Middle frontal gyrus (tissue), 1 donor: ENCODE results near the gene KLHL7.
A peak's percentile ranks its signal among the peaks of the same experiment; 100 is the strongest.
"Not testable (repeated sequence)": the region's sequence is repeated elsewhere in the genome, so short reads cannot be mapped to it uniquely, and the experiment has no call there.

Source experiments
- DNase-seq: peaks from one replicate; pipeline ENCODE4 v3.0.0-alpha.2; 2015; ENCODE audit warnings: low spot score; ENCODE audit errors: extremely low spot score

Gene KLHL7

DNA sequence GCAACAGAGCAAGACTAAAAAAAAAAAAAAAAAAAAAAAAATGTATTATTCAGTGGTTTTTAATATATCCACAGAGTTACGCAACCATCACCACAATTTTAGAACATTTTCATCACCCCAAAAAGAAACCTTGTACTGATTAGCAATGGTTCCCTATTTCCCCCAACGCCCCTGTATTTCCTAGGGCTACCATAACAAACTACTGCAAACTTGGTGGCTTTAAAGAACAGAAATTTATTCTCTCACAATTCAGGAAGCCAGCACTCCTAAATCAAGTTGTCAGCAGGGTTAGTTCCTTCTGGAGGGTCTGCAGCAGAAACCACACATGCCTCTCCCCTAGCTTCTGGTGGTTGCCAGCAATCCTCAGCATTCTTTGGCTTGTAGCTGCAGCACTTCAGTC lies 70.4 kb downstream of the KLHL7 start:
- DNase-seq = no peak

- DNase-seq = peak; percentile 90
These were observed 76.3 kb downstream of the KLHL7 start, which contains the start of gene NUP42 for GRCh38 chr7:23181684-23182553. TSS of gene NUP42 (plus strand) at chr7:23182048. CDS start at chr7:23182086, 38 bp downstream.

GRCh38 chr7:23183279-23184012 lies 77.9 kb downstream of the KLHL7 start:
- no peak for DNase-seq

- no peak for DNase-seq
These were observed 78.7 kb downstream of the KLHL7 start for GRCh38 chr7:23184291-23184690.

DNA sequence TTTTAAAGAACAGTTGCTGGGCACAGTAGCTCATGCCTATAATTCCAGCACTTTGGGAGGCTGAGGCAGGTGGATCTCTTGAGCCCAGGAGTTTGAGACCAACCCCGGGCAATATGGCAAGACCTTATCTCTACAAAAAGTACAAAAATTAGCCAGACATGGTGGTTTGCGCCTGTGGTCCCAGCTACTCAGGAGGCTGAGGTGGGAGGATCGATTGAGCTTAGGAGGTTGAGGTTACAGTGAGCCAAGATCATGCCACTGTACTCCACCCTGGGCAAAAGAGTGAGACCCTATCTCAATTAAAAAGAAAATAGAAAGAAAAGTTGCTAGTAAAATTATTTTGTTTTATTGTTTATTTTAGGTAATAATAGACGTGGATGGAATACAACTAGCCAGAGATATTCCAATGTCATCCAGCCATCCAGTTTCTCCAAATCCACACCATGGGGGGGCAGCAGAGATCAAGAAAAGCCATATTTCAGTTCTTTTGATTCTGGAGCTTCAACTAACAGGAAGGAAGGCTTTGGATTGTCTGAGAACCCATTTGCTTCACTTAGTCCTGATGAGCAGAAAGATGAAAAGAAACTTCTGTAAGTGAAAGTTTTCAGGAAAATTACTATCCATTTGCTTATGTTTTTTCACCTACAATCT lies 79.2 kb downstream of the KLHL7 start:
- DNase-seq = no peak

DNA sequence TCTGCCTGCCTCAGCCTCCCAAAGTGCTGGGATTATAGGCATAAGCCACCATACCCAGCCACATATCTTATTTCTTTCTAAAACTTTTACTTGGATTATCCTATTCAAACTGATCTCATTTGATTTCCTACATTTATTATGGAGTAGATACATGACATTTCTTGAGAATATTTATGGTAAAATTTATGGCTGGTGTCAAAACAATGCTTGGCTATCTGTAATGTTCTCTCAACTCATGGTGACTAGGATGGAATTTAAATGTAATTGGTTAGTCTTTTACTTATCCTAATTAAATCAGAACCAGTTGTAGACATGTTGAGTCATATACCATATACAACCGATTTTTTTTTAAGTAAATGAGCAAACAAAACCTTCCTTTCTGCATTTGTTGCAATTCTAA lies 80.4 kb downstream of the KLHL7 start:
- no peak for DNase-seq

GRCh38 chr7:23191022-23191421 lies 85.4 kb downstream of the KLHL7 start:
- no peak for DNase-seq

DNA sequence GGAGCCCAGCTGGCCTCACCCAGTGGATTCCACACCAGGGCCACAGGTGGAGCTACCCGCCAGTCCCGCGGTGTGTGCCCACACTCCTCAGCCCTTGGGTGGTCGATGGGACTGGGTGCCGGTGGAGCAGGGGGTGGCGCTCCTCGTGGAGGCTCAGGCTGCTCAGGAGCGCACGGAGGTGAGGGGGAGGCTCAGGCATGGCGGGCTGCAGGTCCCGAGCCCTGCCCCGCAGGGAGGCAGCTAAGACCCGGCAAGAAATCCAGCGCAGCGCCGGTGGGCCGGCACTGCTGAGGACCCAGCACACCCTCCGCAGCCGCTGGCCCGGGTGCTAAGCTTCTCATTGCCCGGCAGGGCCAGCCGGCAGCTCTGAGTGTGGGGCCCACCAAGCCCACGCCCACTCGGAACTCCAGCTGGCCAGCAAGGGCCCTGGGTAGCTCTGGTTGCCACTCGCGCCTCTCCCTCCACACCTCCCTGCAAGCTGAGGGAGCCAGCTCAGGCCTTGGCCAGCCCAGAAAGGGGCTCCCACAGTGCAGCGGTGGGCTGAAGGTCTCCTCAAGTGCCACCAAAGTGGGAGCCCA lies 88.2 kb downstream of the KLHL7 start:
- not testable (repeated sequence) for DNase-seq

DNA sequence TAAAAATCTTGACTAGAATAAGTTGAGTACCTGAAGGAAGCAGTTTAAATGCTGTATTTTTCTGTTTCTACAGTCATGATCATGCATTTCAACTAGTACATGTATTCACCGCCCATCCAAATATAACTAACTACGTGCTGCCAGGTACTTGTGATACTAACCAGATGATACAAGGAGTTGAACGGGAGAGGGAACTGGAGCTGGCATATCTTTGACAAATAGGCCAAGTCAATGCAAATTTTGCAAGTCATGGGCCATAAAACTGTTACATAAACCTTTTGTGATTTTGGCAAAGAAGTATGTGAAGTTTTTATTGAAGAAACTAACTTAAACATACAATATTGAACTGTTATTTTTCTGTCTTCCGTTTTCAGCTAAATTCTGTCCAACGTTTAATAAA lies 90.7 kb downstream of the KLHL7 start:
- DNase-seq = no peak

GRCh38 chr7:23197745-23198144 lies 92.2 kb downstream of the KLHL7 start:
- not testable (repeated sequence) for DNase-seq

- DNase-seq = no peak
These were observed 94.7 kb downstream of the KLHL7 start for GRCh38 chr7:23200331-23200730.

DNA sequence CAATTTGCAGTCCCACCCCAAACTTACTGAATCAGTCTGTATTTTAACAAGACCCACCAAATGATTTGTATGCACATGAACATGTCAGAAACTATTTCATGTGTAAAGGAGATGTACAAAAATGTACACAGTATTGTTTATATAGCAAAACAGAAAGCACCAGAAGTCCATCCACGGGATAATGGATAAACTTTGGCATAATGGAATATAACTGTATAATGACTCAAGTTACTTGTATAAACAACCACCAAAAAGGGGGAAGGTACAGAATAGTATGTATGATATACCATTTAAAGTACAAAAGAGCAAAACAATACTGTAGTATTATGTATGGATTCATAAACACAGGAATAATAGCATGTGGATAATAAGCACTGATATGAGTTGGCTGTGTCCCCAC lies 98.7 kb downstream of the KLHL7 start:
- DNase-seq = no peak

DNA sequence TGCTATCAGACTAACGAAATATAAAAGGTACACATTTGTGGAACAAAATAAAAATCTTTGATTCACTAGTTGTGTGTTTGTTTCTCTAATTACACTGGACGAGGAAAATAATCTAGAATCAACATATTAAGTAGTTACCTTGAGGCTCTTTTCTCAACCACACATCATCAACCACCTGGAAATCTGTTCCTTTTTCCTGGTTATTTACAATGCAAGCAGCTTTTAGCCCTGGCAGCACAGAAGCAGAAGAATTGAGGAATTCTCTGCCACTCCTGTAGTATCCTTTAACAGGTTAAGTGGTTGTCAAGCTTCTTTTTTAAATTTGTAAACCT lies 100.0 kb downstream of the KLHL7 start:
- DNase-seq = no peak

DNA sequence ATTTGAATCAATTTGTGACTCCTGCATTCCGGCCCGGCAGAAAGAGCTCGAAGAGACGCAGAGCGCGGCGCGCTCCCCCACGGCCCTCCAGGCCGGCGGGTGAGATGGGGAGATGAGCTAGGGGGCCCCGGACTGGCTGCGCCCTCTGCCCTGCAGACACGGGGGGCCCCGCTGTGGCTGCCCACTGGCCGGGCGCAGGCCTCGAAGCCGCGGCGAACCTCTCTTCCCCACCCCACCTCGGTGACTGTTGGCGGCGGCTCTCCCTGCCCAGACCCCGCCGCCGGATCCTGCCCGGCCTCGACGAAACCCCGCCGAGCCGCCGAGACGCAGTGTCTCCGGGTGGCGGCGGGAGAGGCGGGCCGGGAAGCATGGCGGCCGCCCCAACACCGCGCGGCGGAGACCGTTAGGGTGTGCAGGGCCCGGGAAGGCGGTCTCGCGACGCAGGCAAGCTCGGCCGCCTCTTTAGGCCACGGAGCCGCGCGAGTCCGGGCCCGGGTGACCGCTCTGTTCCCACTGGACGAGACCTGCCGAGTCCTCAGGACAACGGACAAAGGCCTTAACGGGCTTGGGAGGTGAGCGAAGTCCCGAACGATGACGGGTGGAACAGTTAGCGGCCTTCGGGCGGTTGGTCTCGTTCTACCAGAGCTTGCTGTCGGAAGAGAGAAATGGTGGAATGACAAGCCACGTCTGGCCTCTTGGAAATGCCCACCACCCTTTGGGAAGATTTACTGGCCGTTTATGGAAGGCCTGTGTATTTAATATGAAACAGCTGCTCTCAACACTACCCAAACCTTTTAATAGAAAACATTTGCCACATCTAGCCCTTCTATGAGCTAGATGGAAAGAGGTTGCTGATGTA lies 100.6 kb downstream of the KLHL7 start:
- DNase-seq = no peak

DNA sequence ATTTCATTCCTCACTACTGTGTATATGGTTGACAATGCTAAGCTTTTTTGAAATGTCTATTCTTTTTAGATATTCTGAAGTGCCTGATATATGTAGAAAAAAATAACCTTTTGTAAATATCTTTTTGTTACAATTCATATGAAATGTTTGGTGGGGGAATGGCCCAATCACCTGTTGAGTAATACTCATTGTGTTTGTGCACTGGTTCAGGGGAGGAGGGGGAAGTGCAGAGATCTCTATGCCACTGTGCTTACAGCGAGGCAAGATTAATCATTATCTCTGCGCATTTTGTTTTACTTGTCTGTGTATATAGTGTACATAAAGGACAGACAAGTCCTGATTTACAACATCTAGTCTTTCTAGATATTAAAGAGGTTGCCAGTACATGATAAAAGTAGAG lies 101.4 kb downstream of the KLHL7 start:
- no peak for DNase-seq

DNA sequence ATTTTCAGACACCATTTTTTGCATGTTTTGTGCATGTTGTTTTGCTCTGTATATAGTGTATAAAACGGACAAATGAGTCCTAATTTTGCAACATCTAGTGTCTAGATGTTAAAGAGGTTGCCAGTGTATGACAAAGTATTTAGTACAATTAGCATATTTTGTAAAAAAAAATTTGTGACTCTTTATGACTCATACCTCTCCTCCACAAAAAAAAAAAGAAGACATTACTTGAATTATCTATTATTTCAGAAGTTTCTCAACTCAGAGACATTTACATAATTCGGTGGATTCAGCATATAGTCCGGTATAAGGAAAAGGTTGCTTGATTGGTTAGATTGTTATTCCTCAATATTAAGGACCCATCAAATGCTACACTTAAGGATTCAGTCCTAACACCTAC lies 102.3 kb downstream of the KLHL7 start:
- DNase-seq = no peak

GRCh38 chr7:23208316-23208715 lies 102.7 kb downstream of the KLHL7 start:
- no peak for DNase-seq

- DNase-seq = no peak
These were observed 104.9 kb downstream of the KLHL7 start for GRCh38 chr7:23210506-23210905.

GRCh38 chr7:23211589-23211988 lies 106.0 kb downstream of the KLHL7 start:
- DNase-seq = no peak

GRCh38 chr7:23212395-23212794 lies 106.8 kb downstream of the KLHL7 start:
- no peak for DNase-seq

- no peak for DNase-seq
These were observed 107.3 kb downstream of the KLHL7 start for GRCh38 chr7:23212841-23213240.
